Measurements from ENCODE around the gene VPS45.
"Not testable (repeated sequence)": the region's sequence is repeated elsewhere in the genome, so short reads cannot be mapped to it uniquely, and the experiment has no call there.

VPS45 gene

GRCh38 chr1:150162582-150162861, 94.9 kb downstream of the VPS45 start:
- DNase-seq = no peak

- no peak for DNase-seq
Measured at GRCh38 chr1:150162862-150163706, 95.5 kb downstream of the VPS45 start.

GRCh38 chr1:150164224-150164623, 96.6 kb downstream of the VPS45 start:
- DNase-seq = no peak

- DNase-seq = no peak
Measured at GRCh38 chr1:150164779-150165178, 97.2 kb downstream of the VPS45 start.

GRCh38 chr1:150165622-150166612, 98.3 kb downstream of the VPS45 start:
- no peak for DNase-seq

- DNase-seq = no peak
Measured at GRCh38 chr1:150168960-150169601, 101.5 kb downstream of the VPS45 start.

- DNase-seq = no peak
Measured at GRCh38 chr1:150171801-150172200, 104.2 kb downstream of the VPS45 start.

- DNase-seq = no peak
Measured at GRCh38 chr1:150173141-150173585, 105.6 kb downstream of the VPS45 start.

GRCh38 chr1:150176593-150176992, 109.0 kb downstream of the VPS45 start:
- DNase-seq = no peak

GRCh38 chr1:150178548-150178947, 111.0 kb downstream of the VPS45 start:
- no peak for DNase-seq

GRCh38 chr1:150179867-150180266, 112.3 kb downstream of the VPS45 start:
- no peak for DNase-seq

GRCh38 chr1:150180474-150180873, 112.9 kb downstream of the VPS45 start:
- no peak for DNase-seq

- DNase-seq = no peak
Measured at GRCh38 chr1:150182247-150182646, 114.7 kb downstream of the VPS45 start.

- no peak for DNase-seq
Measured at GRCh38 chr1:150183061-150183460, 115.5 kb downstream of the VPS45 start.

- DNase-seq = no peak
Measured at GRCh38 chr1:150185481-150185880, 117.9 kb downstream of the VPS45 start.

GRCh38 chr1:150186438-150186788, 118.8 kb downstream of the VPS45 start:
- DNase-seq = not testable (repeated sequence)

- DNase-seq = peak; percentile 47
Measured at GRCh38 chr1:150186789-150187559, 119.4 kb downstream of the VPS45 start.

- no peak for DNase-seq
Measured at GRCh38 chr1:150187560-150187931, 120.0 kb downstream of the VPS45 start.

- DNase-seq = no peak
Measured at GRCh38 chr1:150192012-150192411, 124.4 kb downstream of the VPS45 start.

- no peak for DNase-seq
Measured at GRCh38 chr1:150194381-150195031, 126.9 kb downstream of the VPS45 start.

Data from NCI-H2081 treated with DMSO at 0.1 percent for 48 hours (cell line).